ENCODE data around the gene DOK3. TPM values are rescaled to one million over a fixed set of nuclear protein-coding genes. Genes with fewer than 3 reads are reported as not detected.

The DOK3 gene
- total and polyA plus RNA-seq, 2 experiments from 2014 or later = 2.2 to 11.1 TPM

- H3K36me3 Mint-ChIP-seq (ENCODE audit: low read depth) = peaks cover 91% of the 10 kb centered on the region
- Histone ChIP-seq H4K20me1 (replicated peaks; ENCODE audit: insufficient read depth) (peaks cover 59% of the 10 kb centered on the region), H3K4me1 (ENCODE audit: insufficient read depth) (peaks cover 34% of the 10 kb centered on the region), H3K4me3 (no peak overlapping the region), H3K27me3 (ENCODE audit: insufficient read depth) (no peaks in the 10 kb centered on the region), H3F3A (replicated peaks; ENCODE audit: low read depth) (peaks cover 39% of the 10 kb centered on the region), H3K27ac (ENCODE audit: low read depth) (no peak overlapping the region), H2AFZ (no peak overlapping the region), H3K79me2 (replicated peaks; ENCODE audit: insufficient read depth) (peaks cover 61% of the 10 kb centered on the region), H3K9me2 (ENCODE audit: insufficient read depth) (no peaks in the 10 kb centered on the region), H3K4me2 (no peak overlapping the region), H3K36me3 (ENCODE audit: insufficient read depth) (peaks cover 41% of the 10 kb centered on the region)
- 0 out of 2 replicates have a peak overlapping the region, but pooled peaks have one; percentile 48 for H3K27ac Mint-ChIP-seq
- DNase-seq (ENCODE audit: low spot score) (no peak), ATAC-seq (no peak)
- H3K9me3 Mint-ChIP-seq = peaks cover 12% of the 10 kb centered on the region
- H3K4me3 Mint-ChIP-seq = no peak overlapping the region
- H3K4me1 Mint-ChIP-seq = peaks cover 32% of the 10 kb centered on the region
- TF ChIP-seq EZH2phosphoT487 (IDR thresholded peaks at IDR 0.05; ENCODE audit: unreplicated experiment) = no peak
- TF ChIP-seq STAT1 (IDR thresholded peaks at IDR 0.05; ENCODE audit: unreplicated experiment) = no peak
- no peak for TF ChIP-seq JUNB (IDR thresholded peaks at IDR 0.05; ENCODE audit: unreplicated experiment)
- TF ChIP-seq, protein P1, sequence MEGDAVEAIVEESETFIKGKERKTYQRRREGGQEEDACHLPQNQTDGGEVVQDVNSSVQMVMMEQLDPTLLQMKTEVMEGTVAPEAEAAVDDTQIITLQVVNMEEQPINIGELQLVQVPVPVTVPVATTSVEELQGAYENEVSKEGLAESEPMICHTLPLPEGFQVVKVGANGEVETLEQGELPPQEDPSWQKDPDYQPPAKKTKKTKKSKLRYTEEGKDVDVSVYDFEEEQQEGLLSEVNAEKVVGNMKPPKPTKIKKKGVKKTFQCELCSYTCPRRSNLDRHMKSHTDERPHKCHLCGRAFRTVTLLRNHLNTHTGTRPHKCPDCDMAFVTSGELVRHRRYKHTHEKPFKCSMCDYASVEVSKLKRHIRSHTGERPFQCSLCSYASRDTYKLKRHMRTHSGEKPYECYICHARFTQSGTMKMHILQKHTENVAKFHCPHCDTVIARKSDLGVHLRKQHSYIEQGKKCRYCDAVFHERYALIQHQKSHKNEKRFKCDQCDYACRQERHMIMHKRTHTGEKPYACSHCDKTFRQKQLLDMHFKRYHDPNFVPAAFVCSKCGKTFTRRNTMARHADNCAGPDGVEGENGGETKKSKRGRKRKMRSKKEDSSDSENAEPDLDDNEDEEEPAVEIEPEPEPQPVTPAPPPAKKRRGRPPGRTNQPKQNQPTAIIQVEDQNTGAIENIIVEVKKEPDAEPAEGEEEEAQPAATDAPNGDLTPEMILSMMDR (conservative IDR thresholded peaks at IDR 0.05; ENCODE audit: low read depth in 2 of 2) = no peak
- TF ChIP-seq ZNF331 (CRISPR knock-in tag; IDR thresholded peaks at IDR 0.05; ENCODE audit: low read depth) = no peak
- TF ChIP-seq NANOG (IDR thresholded peaks at IDR 0.05; ENCODE audit: borderline replicate concordance) = no peak
- TF ChIP-seq CREB1 (CRISPR knock-in tag; IDR thresholded peaks at IDR 0.05; ENCODE audit: low read depth) = no peak
- no peak for TF ChIP-seq EZH2 (IDR thresholded peaks at IDR 0.05; ENCODE audit: low read depth, unreplicated experiment)
- TF ChIP-seq POLR2AphosphoS5 (IDR thresholded peaks at IDR 0.05; ENCODE audit: low read depth) = no peak
- no peak for TF ChIP-seq ZNF462 (CRISPR knock-in tag; IDR thresholded peaks at IDR 0.05)
- no peak for TF ChIP-seq ZNF114 (CRISPR knock-in tag; IDR thresholded peaks at IDR 0.05)
- TF ChIP-seq, protein P2, sequence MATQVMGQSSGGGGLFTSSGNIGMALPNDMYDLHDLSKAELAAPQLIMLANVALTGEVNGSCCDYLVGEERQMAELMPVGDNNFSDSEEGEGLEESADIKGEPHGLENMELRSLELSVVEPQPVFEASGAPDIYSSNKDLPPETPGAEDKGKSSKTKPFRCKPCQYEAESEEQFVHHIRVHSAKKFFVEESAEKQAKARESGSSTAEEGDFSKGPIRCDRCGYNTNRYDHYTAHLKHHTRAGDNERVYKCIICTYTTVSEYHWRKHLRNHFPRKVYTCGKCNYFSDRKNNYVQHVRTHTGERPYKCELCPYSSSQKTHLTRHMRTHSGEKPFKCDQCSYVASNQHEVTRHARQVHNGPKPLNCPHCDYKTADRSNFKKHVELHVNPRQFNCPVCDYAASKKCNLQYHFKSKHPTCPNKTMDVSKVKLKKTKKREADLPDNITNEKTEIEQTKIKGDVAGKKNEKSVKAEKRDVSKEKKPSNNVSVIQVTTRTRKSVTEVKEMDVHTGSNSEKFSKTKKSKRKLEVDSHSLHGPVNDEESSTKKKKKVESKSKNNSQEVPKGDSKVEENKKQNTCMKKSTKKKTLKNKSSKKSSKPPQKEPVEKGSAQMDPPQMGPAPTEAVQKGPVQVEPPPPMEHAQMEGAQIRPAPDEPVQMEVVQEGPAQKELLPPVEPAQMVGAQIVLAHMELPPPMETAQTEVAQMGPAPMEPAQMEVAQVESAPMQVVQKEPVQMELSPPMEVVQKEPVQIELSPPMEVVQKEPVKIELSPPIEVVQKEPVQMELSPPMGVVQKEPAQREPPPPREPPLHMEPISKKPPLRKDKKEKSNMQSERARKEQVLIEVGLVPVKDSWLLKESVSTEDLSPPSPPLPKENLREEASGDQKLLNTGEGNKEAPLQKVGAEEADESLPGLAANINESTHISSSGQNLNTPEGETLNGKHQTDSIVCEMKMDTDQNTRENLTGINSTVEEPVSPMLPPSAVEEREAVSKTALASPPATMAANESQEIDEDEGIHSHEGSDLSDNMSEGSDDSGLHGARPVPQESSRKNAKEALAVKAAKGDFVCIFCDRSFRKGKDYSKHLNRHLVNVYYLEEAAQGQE (IDR thresholded peaks at IDR 0.05; ENCODE audit: unreplicated experiment) = no peak
- TF ChIP-seq ETS1 (IDR thresholded peaks at IDR 0.05) = no peak
- H3K27me3 Mint-ChIP-seq (ENCODE audit: insufficient read depth, low read depth, poor library complexity) = peaks cover 24% of the 10 kb centered on the region
Measured at GRCh38 chr5:177467436-177467835, 42.2 kb downstream of the DOK3 start.
